Bronchial epithelial cell (primary cell): ENCODE data around the gene SLC4A2. TPM values are rescaled to one million over a fixed set of nuclear protein-coding genes. Genes with fewer than 3 reads are reported as not detected.

Experiments used
- DNase-seq: peaks from one replicate; pipeline ENCODE4 v3.0.0-alpha.2; 2010; ENCODE audit warnings: low read depth
- FAIRE-seq: peaks from 2 replicates; lab custom pipeline; 2011; peaks lifted over from hg19 to GRCh38; lab: Jason Lieb, UNC
- H3K27me3 ChIP-seq: 2 replicates; pipeline ENCODE4 v1.5.1; 2011; ENCODE audit warnings: low read length; ENCODE audit not compliant: control insufficient read depth, insufficient read depth
- H3K36me3 ChIP-seq: 2 replicates; pipeline ENCODE4 v1.5.1; 2011; ENCODE audit warnings: low read length; ENCODE audit not compliant: control insufficient read depth, insufficient read depth
- H3K4me3 ChIP-seq: 2 replicates; pipeline ENCODE4 v1.5.1; 2011; ENCODE audit warnings: mild to moderate bottlenecking, low read depth, low read length, control low read depth
- CTCF ChIP-seq: IDR thresholded peaks from 2 replicates; pipeline ENCODE4 v1.5.1; 2011; ENCODE audit warnings: mild to moderate bottlenecking, moderate library complexity, low read length, control low read depth, inconsistent platforms; ENCODE audit not compliant: insufficient read depth, severe bottlenecking
- total RNA-seq: library from RNA; depleted of rRNA; stranded (reverse); fragments of >200 nt; gene quantifications from 2 replicates; pipeline ENCODE4 v1.2.1, GENCODE V29; 2014

Gene SLC4A2
- total RNA-seq, 1 donor from 2014 or later, result 33.2 TPM

GRCh38 chr7:151124481-151124880, 65.1 kb downstream of the SLC4A2 start:
- Histone ChIP-seq H3K4me3 (no peak overlapping the region), H3K36me3 (peaks cover 62% of the 10 kb centered on the region), H3K27me3 (no peaks in the 10 kb centered on the region)
- DNase-seq (no peak), FAIRE-seq (no peak)
- no peak for TF ChIP-seq CTCF

DNA sequence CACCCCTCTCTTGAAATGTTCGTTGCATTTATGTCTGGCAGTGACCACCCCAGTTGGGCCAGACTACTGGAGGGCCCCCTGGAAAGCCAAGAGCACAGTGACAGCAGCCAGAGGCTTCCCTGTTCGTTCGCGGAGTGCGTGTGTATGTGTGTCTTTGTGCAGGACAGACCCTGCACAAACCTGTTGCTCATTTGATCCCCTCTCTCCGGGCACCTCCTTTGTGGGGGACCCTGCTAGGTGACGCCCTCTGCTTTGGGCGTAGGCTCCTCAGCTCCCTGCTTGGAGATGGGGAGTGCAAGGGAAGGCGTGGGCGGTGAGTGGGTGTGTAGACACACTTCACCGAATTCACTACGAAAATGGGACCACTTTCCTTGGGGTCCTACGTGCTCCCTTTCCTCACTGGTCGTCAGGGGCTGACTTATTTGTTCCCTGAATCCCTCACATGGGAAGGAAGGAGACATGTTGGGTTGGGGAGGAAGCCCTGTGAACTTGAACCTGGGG, 65.6 kb downstream of the SLC4A2 start:
- Histone ChIP-seq H3K27me3 (no peaks in the 10 kb centered on the region), H3K36me3 (peaks cover 61% of the 10 kb centered on the region), H3K4me3 (no peak overlapping the region)
- no peak for FAIRE-seq
- TF ChIP-seq CTCF, result no peak
- no peak for DNase-seq

DNA sequence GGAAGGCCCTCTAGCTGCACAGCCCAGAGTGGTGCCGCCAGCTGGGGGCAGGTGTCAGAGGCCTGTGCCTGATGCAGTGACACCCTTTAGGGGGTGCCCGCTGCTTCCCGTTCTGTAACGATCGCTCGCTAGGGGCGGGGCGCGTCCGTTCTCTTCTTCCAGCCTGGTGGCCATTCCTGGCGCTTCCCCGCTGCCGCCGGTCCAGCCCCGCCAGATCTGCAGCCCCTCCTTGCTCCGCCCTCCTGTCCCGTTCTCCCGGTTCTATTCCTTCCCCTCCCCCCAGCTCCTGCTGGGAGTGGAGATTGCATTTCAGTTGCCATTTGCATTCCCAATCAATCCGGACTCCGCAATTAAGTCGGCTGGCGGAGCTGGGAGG, 66.1 kb downstream of the SLC4A2 start:
- Histone ChIP-seq H3K27me3 (no peaks in the 10 kb centered on the region), H3K36me3 (peaks cover 61% of the 10 kb centered on the region), H3K4me3 (no peak overlapping the region)
- no peak for FAIRE-seq
- DNase-seq, result no peak
- TF ChIP-seq CTCF, result peak; percentile 16

- FAIRE-seq (no peak), DNase-seq (no peak)
- H3K4me3 ChIP-seq, result no peak overlapping the region
- H3K36me3 ChIP-seq, result peaks cover 61% of the 10 kb centered on the region
- no peaks in the 10 kb centered on the region for H3K27me3 ChIP-seq
- no peak for TF ChIP-seq CTCF
Measured at GRCh38 chr7:151125846-151126481, 66.6 kb downstream of the SLC4A2 start.

Other genes with a start within 250 kb of the SLC4A2 start
- gene AOC1, start 207.1 kb upstream of the SLC4A2 start, total RNA-seq, result under 0.01 and 2.4 TPM in 2 replicates
- under 0.01 and 0.13 TPM in 2 replicates for gene KCNH2, start 81.3 kb upstream of the SLC4A2 start, total RNA-seq
- gene NOS3, start 68.6 kb upstream of the SLC4A2 start, total RNA-seq, result under 0.01 TPM in 2 replicates
- gene ATG9B, start 35.1 kb upstream of the SLC4A2 start, total RNA-seq, result under 0.01 and 0.26 TPM in 2 replicates
- 20.5 and 22.4 TPM in 2 replicates for gene ABCB8, start 31.1 kb upstream of the SLC4A2 start, total RNA-seq
- gene ASIC3, start 11.1 kb upstream of the SLC4A2 start, total RNA-seq, result under 0.01 and 0.26 TPM in 2 replicates
- 11.6 and 12.4 TPM in 2 replicates for gene CDK5, start 1.7 kb upstream of the SLC4A2 start, total RNA-seq
- 51.6 and 65.8 TPM in 2 replicates for gene FASTK, start 21.2 kb downstream of the SLC4A2 start, total RNA-seq
- 9.0 and 11.6 TPM in 2 replicates for gene TMUB1, start 23.9 kb downstream of the SLC4A2 start, total RNA-seq
- 52.7 and 61.1 TPM in 2 replicates for gene AGAP3, start 26.9 kb downstream of the SLC4A2 start, total RNA-seq
- gene GBX1, start 108.1 kb downstream of the SLC4A2 start, total RNA-seq, result not detected in 2 replicates
- gene ASB10, start 127.7 kb downstream of the SLC4A2 start, total RNA-seq, result not detected in 2 replicates
- not detected in 2 replicates for gene H2BK1, start 150.9 kb downstream of the SLC4A2 start, total RNA-seq
- 60.9 and 85.8 TPM in 2 replicates for gene ABCF2, start 167.6 kb downstream of the SLC4A2 start, total RNA-seq
- 23.4 and 25.0 TPM in 2 replicates for gene CHPF2, start 172.9 kb downstream of the SLC4A2 start, total RNA-seq
- gene SMARCD3, start 189.1 kb downstream of the SLC4A2 start, total RNA-seq, result 2.1 and 4.9 TPM in 2 replicates